ENCODE data around the gene LCNL1.

LCNL1 gene

GRCh38 chr9:136960212-136960937 lies 22.4 kb upstream of the LCNL1 start:
- DNase-seq = no peak

GRCh38 chr9:136960938-136961275 lies 21.9 kb upstream of the LCNL1 start:
- DNase-seq = no peak

- DNase-seq = no peak
These were observed 21.3 kb upstream of the LCNL1 start for GRCh38 chr9:136961279-136962065.

DNA sequence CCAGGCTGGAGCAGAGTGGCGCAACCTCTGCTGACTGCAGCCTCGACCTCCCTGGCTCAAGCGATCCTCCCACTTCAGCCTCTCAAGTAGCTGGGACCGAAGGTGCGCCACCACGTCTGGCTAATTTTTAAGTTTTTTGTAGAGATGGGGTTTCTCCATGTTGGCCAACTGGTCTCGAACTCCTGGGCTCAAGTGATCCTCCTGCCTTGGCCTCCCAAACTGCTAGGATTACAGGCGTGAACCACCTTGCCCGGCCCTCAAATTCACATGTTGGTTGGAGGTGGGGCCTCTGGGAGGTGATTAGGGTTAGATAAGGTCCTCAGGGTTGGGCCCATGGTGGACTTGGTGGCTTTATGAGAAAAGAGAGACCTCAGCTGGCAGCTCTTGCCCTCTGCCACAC lies 20.6 kb upstream of the LCNL1 start:
- no peak for DNase-seq

DNA sequence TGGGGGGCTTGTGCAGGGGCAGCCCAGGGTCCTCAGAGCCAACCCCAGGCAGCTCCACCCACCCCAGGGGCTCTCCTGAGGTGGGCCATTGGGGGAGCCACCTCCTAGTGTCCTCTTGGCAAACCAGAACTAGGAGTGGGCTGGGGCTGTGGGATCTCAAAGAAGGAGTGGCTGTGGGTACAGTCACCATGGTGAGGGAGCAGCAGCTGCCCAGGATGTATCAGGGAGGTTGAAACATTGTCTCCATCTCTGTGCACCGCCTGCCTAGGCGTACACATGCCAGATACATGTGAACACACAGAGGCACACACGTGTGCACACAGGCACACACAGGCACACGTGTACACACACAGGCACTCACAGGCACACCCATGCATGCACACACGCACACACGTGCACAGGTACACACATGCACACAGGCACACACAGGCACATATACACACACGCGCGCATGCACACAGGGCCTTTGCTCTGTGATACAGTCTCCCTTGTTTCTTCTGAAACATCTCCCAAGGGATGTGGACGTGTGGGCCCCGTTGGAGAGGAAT lies 20.0 kb upstream of the LCNL1 start:
- no peak for DNase-seq

- no peak for DNase-seq
These were observed 19.5 kb upstream of the LCNL1 start for GRCh38 chr9:136963341-136963740.

DNA sequence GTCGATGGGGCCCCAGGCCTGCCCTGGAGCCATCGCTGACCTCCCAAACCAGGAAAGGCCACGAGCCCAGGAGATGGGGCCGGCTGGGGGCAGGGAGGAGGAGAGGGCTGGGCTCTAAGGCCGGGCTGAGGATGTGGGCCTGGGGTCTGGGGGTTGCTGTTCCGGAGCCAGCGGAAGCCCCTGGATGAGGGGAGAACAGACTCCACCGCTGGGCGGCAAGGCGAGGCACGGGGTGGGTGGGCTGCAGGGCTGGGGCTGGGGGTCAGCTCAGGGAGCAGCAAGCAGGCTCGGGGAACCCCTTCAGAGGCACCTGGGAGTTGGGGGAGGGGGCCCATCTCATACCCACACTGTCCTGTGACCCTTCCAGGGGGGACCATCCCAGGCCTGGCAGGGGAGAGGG lies 19.0 kb upstream of the LCNL1 start:
- DNase-seq = no peak

DNA sequence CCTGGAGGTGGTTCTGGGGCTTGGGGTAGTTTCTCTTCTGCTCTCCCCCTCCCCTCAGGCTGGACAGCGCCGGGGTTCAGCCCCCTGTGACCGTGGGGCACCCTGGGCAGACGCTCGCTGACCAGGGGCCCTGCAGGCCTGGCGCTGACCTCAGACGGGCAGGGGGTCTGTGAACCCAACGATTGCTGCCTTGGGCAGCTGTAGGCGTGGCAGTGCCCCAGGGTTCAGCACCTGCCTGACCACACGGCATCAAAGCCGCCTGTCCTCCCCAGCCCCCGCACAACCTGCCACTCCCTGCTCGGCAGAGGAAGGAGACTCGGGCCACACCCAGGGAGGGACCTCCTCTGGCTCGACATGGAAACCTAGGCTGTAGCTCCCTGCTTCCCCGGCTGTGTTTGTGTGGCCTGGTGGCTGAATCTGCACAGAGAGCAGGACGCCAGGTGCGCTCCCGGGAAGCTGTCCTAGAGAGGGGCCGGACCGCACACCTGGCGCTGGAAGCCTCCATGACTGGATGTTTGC lies 18.6 kb upstream of the LCNL1 start:
- DNase-seq = no peak

GRCh38 chr9:136964833-136965422 lies 17.9 kb upstream of the LCNL1 start:
- no peak for DNase-seq

DNA sequence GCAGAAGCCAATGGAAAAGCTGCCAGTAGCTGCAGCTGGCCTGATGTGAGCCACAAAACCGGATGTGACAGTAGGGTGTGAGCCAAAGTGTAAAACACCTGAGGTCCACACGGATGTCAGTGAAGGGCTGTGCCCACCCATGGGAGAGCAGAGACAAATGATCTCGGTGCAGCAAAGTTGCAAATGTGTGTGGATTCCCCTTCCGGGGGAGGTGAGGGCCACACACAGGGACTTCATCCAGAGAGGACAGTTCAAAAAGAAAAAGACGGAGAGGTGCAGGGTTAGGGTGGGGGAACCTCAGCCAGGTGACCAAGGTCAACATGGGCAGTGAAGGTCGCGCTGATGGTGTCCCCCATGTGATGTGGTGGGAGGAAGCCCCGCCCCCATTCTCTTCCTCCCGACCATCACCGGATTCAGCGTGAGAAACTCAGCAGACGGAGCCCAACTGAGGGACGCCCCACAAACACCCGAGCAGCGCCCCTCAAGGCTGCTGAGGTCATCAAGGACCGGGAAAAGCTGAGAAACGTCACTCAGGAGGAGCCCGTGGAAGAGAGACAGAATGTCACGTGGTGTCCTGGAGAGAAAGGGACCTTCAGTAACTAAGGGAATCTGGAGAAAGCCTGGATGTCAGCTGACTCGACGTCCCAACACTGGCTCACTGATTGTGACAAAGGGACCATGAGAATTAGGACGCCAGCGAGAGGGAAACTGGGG lies 16.9 kb upstream of the LCNL1 start:
- DNase-seq = no peak

GRCh38 chr9:136968333-136969127 lies 14.3 kb upstream of the LCNL1 start:
- no peak for DNase-seq

DNA sequence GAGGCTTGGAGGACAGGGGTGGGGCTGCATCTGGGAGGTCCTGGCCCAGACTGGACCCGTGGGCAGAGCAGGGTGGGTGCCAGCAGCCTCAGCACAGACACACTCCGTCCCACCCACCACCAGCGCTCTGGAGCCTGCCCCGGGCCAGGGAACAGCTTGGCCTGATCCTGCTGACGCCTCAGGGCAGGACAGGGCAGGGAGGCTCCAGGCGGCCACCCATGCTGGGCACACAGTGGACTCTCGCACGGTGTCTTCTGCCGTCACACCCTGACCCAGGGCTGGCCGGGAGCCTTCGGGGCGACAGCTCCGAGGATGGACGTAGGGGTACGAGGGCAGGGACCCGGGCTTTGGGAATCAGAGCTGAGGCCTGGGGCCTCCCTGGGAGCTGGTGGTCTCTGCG lies 13.6 kb upstream of the LCNL1 start:
- DNase-seq = no peak

DNA sequence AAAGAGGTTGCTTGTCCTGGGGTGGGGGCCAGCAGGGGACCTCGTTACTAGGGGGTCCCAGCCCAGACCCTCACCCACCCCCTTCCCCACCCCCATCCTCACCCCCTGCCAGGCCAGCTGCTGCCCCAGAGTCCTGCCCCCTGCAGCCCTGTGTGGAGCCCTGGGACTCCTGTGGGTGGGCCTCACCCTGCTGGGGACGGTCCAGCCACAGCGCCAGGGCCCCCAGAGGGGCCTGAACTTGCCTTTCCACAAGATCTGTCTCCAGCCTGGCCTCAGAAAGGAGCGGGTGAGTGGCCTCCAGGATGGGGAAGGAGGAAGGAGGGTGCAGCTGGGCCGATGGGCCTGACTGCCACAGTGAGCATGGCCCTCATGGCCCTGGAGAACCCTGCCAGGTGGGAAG lies 13.0 kb upstream of the LCNL1 start:
- DNase-seq = no peak

DNA sequence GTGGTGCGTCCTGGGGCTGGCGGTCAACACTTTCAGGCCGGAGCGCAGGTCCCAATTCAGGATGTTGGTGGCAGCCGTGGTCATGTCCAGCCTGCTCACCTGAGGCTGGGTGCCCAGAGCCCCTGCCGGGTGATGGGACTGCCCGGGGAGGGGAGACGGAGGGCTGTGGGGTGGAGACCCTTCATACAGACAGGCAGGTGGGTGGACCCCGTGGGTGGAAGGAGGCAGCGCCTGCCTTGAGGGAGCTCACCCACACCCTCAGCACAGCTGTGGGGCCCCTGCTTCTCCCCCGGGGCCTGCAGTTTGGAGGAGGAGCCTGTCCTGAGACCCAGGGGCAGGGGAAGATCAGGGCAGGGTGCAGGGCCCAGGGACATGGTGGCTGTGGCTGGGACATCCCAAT lies 12.4 kb upstream of the LCNL1 start:
- no peak for DNase-seq

GRCh38 chr9:136971746-136972145 lies 11.0 kb upstream of the LCNL1 start:
- DNase-seq = no peak

GRCh38 chr9:136972335-136972734 lies 10.5 kb upstream of the LCNL1 start:
- no peak for DNase-seq

DNA sequence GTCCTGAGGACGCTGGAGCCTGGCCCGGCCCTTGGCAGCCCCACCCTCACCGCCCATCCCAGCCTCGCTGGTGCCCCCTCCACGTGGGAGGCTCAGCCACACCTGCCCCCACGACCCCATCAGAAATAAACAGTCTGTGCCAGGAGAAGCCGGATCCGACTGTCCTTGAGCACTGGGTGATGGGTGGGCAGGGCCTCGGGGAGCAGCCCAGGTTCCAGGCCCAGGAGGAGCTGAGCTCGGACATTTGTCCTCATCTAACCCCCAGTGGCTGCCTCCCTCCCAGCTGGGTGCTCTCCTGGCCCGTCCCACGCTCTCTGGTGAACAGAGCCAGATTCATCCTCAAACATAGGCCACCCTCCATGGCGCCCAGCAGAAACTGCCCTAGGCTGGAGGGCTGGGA lies 10.1 kb upstream of the LCNL1 start:
- DNase-seq = no peak

GRCh38 chr9:136973618-136974617 lies 8.9 kb upstream of the LCNL1 start:
- no peak for DNase-seq

DNA sequence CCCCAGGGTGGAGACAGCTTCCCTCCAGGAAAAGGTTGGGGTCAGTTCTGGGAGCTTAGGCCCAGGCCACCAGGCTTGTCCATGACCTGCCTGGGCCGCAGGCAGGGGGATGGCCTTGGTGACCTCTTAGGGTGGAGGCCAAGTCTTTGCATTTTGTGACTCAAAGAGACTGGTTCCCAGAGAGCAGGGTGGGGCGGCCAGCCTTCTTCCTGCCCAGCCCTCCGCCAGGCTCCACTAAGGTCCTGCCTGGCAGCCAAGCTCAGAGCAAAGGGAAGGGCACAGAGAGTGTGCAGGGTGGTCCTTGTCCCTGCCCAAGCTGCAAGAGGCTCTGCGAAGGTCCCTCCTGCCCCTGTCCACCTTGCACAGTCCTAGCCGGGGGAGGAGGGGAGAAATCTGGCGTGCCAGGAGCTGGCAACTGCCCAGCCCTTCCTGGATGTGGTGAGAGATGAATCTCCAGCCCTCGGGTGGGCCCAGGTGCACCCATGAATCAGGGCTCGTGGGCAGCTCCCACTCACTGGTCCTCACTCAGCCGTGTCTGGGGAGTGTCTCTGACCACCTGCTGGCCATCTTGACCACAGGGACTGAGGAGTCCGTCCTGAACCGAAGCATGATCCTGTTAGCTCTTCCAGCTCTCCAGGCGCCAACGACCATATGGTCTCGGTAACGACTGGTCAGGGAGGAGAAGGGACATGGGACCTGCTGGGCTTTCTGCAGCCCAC lies 7.8 kb upstream of the LCNL1 start:
- no peak for DNase-seq

DNA sequence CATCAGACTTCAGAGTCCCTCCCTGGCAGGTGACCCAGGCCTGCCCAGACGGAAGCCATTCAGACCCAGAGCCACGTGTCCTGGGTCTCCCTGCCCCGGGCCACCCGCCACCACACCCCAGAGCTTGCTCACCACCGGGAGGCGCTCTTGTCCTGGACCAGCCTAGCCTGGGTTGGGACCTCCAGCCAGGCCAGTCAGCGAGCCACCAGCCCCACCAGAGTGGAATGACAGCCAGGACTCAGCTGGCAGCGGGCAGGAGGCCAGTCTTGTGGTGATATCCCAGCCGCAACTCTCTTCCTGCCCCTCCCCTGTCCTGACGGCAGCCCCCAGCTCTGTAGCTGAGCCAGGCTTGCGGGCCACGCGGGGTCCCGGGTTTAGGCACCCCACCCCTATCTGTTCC lies 7.1 kb upstream of the LCNL1 start:
- no peak for DNase-seq

Data from KG1 (cell line).